DMS 273 (cell line): ENCODE measurements around the gene TRIM34.
"Not testable (repeated sequence)": the region's sequence is repeated elsewhere in the genome, so short reads cannot be mapped to it uniquely, and the experiment has no call there.

Experiments
- DNase-seq: peaks from one replicate; lab custom pipeline; 2025; ENCODE audit not compliant: unreplicated experiment; lab: John Stamatoyannopoulos, UW

Gene TRIM34

GRCh38 chr11:5683620-5684019 is 58.8 kb downstream of the TRIM34 start:
- not testable (repeated sequence) for DNase-seq

GRCh38 chr11:5684036-5684645 is 59.3 kb downstream of the TRIM34 start:
- DNase-seq, result no peak

GRCh38 chr11:5684646-5685362 is 60.0 kb downstream of the TRIM34 start, which contains the start of gene TRIM5:
TRIM5 (minus strand) TSS chr11:5685074; CDS start chr11:5680177, 4,897 bp downstream.
- peak; percentile 61 for DNase-seq

GRCh38 chr11:5686426-5686825 is 61.6 kb downstream of the TRIM34 start:
- DNase-seq, result no peak

- no peak for DNase-seq
These were observed 63.7 kb downstream of the TRIM34 start for GRCh38 chr11:5688482-5688881.

- DNase-seq, result no peak
These were observed 64.8 kb downstream of the TRIM34 start, which contains the start of gene TRIM22 for GRCh38 chr11:5689551-5689983. TRIM22 (plus strand) TSS chr11:5689790; CDS start chr11:5696233, 6,443 bp downstream.

GRCh38 chr11:5690216-5690615 is 65.4 kb downstream of the TRIM34 start:
- no peak for DNase-seq

GRCh38 chr11:5690736-5691135 is 65.9 kb downstream of the TRIM34 start:
- no peak for DNase-seq

GRCh38 chr11:5691238-5691963 is 66.6 kb downstream of the TRIM34 start:
- DNase-seq, result not testable (repeated sequence)

GRCh38 chr11:5691964-5692361 is 67.2 kb downstream of the TRIM34 start:
- no peak for DNase-seq
